HG03139 (cell line): Measurements from ENCODE around the gene ZNF394.

ENCODE experiments used
- ATAC-seq: cut with Tn5 transposase; IDR thresholded peaks from one replicate; pipeline ENCODE4 v1.9.1; 2021; ENCODE audit not compliant: unreplicated experiment

ZNF394 gene

DNA sequence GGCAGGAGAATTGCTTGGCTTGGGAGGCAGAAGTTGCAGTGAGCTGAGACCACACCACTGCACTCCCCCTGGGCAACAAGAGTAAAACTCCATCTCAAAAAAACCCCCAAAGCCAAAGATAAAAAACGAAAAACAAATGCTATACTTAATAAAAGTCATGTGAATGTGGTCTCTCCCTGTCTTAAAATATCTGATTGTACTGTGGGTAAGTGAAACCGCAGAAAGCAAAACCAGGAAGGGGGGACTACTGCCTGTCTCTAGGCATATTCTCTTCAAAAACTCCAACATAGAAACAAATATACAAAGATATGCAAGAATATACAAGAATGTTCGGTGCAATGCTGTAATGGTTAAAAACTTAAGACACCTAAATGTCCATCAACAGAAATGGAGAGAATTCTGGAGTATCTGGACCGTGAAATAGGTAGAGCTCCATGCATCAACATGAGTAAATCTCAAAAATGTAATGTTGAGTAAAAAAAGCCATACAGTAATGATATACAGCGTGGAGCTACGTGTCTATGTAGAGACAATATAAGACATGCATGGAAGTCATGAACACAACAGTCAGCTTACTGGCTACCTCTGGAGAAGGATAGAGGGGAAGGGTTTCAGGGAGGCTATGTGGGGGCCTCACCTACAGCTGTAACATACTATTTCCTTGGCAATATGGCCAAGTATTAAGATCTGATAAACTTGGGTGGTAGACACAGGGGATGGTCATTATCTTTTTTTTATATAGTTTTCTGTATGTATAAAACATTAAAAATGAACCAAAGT is 2.1 kb downstream of the ZNF394 start:
- ATAC-seq, result no peak

DNA sequence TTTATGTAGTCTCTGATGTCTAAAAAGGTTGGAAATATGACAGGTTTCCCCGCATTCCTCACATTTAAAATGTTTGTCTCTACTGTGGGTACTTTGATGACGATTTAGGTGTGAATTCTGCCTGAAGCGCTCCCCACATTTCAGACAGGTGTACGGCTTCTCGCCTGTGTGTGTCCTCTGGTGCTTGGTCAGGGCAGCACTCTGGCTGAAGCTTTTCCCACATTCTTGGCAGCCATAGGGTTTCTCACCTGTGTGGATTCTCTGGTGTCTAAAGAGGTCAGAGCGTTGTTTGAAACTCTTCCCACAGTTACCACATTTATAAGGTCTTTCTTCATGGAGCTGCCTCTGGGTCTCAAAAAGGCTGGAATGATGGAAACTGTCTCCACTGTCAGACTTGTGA is 6.3 kb downstream of the ZNF394 start:
- no peak for ATAC-seq

DNA sequence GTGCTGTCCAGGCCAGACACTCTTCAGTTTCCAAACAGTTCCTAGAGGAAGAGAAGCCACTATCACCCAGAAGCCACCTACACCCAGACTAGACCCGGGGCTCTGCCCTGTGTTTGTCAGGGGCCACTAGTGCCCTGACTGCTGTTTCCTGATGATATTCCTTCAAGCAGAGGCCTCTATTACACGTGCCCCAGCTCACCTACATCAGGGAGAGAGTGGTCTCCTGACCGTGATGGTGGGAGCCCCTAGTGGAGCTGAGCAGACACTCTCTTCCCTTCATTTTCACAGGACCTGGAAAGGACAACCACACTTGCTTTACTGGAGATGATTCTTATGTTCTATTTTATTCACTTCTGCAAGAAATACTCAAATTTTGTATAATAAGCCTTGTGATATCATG is 9.2 kb downstream of the ZNF394 start:
- no peak for ATAC-seq

DNA sequence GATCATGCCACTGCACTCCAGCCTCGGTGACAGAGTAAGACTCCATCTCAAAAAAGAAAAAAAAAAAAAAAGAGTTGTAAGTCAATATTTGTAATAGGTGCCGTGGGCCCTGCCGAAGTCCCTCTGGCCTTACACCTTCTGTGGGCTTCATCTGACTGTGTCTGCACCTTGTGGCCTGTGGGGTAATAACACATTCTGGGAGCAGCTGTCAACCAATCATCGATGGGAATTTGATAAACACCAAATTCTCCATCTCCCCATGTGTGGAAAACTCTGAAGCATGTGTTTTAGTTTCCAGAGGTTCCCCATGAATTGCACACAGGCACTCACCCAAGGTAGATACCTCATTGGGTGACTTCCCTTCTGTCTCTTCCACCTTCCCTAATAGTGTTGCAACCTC is 10.8 kb downstream of the ZNF394 start:
- no peak for ATAC-seq

DNA sequence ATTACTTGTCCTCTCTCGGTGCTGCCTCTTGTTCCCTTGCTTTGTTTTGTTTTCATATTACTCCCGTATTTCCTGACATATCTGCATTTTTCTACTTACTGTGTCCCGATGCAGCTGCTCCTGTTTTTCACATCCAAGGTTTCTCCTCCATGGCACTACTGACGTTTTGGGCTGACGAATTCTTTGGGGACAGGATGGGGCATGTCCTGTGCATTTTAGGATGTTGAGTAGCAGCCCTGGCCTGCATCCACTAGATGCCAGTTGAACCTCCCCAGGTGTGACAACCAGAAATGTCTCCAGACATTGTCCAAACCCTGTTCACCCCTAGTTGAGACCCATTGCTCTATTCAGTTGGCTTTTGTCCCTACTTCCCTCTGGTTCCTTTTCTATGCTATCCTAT is 15.0 kb downstream of the ZNF394 start:
- no peak for ATAC-seq

DNA sequence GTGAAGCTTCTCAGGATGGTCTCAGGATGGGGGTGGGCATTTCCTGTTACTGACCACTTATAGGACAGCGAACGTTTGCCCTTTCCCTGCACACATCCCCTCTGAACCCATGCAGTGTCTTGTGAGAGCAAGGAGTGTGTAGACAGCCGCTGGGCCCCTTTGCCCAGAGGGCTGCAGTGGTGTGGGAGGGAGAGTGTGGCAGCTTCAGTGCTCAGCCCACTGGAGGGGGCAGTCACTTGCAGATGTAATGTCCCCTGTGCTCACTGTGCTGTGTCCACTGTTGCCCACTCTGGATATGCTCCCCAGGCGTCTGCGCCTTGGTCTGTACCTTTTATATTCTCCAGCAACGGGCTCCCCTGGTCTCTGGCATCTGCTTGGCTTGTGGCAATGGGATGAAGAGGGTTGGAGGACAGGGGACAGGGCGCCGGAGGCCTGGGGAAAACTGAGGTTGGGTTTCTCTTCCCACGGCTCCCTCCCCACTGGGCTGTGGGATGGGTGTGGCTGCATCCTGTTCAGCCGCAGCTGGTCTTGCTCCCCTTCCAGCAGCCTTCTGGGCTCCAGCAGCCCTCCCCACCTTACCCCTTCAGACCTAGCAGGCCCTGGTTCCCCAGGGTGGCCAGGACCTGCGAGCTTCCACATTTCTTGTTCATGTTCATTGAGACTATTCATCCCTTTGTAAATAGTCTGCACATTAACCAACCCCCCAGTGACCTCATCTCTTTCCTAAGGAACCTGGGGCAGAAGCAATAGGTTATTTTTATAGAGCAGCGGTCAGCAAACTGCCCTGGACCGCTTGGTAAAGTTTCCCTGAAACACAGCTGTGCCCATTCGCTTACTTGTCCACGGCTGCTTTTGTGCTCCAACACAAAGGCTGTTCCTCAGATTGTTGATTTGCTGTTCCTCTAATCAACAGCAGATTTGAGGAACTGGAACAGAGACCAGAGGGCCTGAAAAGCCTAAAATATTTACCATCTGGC is 21.3 kb downstream of the ZNF394 start:
- no peak for ATAC-seq

GRCh38 chr7:99476107-99476506 is 24.0 kb downstream of the ZNF394 start:
- ATAC-seq, result no peak

DNA sequence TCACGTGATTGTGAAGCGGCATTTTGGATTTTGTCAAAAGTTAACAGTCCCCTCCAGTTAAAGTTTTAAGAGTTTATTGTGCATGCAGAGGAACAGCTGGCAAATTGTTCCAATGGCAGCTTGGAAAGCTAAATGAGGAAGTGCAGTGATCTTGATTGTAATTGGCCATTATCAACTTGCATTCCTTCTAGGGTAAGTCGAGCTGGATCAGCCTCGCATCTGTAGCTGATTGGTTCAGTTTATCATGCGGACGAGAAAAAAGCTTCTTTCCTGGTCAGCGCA is 26.8 kb downstream of the ZNF394 start:
- ATAC-seq, result no peak

DNA sequence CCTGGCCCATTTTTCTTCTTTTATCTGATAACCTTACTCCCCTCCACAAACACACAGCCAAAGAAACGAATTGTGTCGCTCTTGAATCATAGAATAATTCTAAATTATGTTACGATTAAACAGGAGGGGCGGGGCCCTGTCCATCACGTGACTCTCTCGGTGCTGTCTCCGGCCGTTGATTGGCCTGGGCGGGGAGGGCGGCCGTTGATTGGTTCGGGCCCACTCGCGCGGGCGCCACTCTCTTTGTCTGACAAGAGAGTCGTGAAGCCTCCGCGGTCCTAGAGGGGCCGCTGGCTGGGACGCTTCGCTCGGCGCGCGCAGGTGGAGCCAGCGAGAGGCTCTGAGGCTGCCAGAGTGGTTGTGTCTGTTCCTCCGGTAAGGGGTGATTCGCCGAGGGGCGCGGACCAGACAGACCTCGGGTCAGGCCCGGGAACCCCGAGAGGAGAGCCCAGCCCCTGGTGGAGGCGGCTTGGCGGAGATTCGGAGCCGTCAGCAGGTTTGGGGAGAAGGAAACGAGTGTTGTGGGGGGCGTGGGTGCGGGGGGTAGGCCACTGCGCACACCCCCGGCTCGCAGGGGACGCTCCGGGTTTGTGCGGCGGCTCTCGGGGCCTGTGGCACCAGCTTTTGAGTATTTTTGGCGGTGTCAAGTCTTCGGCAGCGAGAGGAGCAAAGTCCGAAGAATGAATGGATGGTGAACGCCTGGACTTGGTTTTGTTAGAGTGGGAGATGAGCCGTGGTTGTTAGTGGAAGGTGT is 27.3 kb downstream of the ZNF394 start, which contains the start of gene ZNF789:
TSS of gene ZNF789 (plus strand) at position 330 of the 754 bp plus-strand sequence. CDS start 3,567 bp downstream, outside the sequence.
- peak; percentile 95 for ATAC-seq

GRCh38 chr7:99469381-99470065 is 30.6 kb downstream of the ZNF394 start:
- no peak for ATAC-seq

DNA sequence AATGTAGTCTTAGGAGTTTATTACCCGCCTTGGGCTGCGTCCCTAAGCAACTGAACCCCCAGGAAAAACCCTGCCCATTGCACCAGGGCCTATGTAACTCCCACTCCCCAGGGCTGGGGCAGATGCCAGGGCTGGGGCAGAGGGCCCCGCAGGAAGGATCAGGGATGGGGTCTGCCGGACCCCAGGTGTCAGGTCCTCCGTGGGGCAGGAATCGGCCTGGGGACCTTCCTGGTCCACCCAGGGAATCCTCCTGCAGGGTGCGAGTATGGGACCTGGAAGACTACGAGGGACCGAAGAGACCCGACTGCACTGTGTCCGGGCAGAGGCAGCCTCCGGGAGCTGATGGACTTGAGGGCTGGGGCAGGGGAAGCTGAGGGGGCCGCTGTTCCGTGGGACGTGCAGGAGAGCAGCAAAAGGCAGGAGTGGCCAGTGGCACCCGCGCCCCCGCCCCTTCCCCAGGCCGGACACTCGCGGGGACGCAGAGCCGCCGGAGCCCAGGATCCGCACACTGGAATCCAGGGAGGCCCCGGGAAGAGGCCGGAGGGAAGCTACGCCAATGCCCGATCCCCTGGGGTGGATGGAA is 31.7 kb downstream of the ZNF394 start:
- ATAC-seq, result no peak

DNA sequence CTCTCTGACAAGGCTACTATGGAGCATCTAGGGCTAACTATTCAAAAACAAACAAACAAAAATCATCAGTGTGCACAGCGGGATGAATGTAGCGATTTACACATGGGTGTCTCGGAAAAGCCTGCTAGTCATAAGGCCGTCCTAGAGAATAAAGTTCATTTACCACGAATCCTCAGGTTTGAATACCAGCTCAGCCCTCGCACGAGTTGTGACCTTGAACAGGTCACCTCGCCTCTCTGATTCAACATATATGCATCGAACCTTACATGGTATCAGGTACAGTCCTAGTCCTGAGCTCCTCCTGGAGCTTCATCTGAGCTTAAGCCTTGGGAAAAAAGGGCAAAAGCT is 34.7 kb downstream of the ZNF394 start:
- ATAC-seq, result no peak

DNA sequence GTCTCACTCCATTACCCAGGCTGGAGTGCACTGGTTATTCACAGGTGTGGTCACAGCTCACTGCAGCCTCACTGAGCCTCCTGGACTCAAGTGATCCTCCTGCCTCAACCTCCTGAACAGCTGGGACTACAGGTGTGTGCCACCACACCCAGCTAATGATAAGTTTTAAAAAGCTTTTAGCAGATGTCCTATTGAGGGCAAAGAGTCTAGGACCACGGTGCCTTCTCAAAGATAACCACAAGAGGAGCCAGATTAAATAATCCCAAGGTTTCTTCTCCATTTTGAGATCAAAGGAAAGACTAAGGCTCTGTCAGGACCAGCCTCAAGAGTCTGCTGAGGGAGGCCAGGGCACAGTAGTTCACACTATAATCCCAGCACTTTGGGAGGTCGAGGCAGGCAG is 38.9 kb downstream of the ZNF394 start:
- no peak for ATAC-seq

DNA sequence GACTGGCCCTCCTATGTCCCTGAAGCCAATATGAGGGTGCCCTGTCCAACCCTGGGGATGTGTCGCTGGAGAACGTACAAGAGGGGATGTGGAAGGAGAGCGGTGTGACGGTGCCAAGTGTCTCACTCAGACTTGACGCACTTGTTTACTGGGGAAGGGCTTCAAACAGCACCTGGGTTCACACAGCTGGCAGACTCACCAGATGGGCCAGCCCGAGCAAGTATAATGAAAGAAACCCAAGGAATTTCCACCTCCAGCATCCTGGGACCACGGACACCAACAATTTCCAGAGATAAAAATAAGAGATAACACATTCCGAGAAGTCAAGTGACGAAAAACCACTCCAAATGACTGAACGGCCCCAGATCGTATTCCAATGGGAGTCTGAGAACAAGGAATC is 39.4 kb downstream of the ZNF394 start:
- ATAC-seq, result no peak

GRCh38 chr7:99459087-99459486 is 41.0 kb downstream of the ZNF394 start:
- no peak for ATAC-seq

DNA sequence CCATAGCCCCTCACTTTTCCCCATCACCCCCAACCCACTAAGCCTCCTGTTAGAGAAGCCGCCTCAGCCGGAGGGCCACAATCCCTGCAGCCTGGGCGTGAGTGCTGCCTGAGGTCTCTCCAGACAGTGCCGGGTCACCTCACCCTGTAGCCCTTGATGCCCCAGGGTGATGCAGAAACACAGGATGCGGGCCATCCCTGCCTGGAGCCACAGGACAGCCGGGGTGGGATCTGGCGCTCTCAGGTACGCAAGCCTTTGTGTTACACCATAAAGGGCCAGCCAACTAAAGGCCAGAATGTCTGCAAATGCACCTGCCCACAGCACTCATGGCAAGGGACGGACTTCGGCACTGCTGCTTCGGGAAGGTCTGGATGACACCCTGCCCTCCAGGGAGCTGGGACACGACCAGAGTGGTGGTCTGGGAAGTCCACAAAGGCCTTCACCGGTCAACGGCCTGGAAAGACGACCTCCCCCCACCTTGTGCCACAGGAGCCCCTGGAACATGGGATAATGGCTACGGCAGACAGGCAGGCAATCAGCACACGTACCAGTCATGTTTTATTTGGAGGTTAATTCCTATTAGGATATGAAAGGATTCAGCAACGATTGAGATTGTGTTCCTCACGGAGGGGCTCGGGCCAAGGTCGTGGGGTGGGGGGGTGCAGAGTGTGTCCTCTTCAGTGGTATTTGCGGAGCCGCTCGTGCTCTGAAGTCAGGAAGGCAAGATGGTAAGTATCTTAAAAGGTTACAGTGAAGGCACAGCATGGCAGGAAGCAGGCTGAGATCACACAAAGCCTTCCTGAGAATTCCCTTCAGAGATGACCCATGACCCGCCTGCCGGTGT is 42.2 kb downstream of the ZNF394 start:
- ATAC-seq, result no peak

GRCh38 chr7:99457050-99457649 is 42.9 kb downstream of the ZNF394 start:
- no peak for ATAC-seq

GRCh38 chr7:99456288-99456687 is 43.8 kb downstream of the ZNF394 start:
- no peak for ATAC-seq

- no peak for ATAC-seq
Observed at GRCh38 chr7:99455874-99456273, 44.2 kb downstream of the ZNF394 start.
